Endothelial cell of umbilical vein (primary cell): ENCODE data around the gene UPF1. TPM values are rescaled to one million over a fixed set of nuclear protein-coding genes. Genes with fewer than 3 reads are reported as not detected.

ENCODE experiments used
- BruUV-seq: library from RNA; stranded (reverse); fragments of 400-500 nt; replicated peaks from 2 replicates; lab custom pipeline; 2021; lab: Mats Ljungman, UMichigan
- CTCF ChIA-PET: fragments of 300-600, 350-600 bp; sonication (Branson Sonifier 250); formaldehyde crosslinking; loops from one replicate; lab custom pipeline; 2021; ENCODE audit warnings: antibody characterized with exemption, inconsistent platforms; lab: Charles Lee
- POLR2A ChIA-PET: fragments of 300-600, 350-600 bp; sonication (Branson Sonifier 250); formaldehyde crosslinking; loops from one replicate; lab custom pipeline; 2021; ENCODE audit warnings: antibody characterized with exemption, inconsistent platforms; lab: Charles Lee
- DNase-seq: peaks from one replicate; pipeline ENCODE4 v3.0.0-alpha.2; 2011; ENCODE audit warnings: low read depth, low spot score
- FAIRE-seq: peaks from 2 replicates; lab custom pipeline; 2011; peaks lifted over from hg19 to GRCh38; lab: Jason Lieb, UNC
- H2AFZ ChIP-seq: 2 replicates; pipeline ENCODE4 v1.6.0; 2012; ENCODE audit warnings: low read depth, low read length, control low read depth, inconsistent platforms
- H3K27ac ChIP-seq: 2 replicates; pipeline ENCODE4 v1.5.1; 2011; ENCODE audit warnings: low read depth, mild to moderate bottlenecking, control low read depth, low read length, moderate library complexity; ENCODE audit not compliant: insufficient read depth
- H3K27me3 ChIP-seq, 2 experiments: 2 replicates each; pipeline versions ENCODE4 v1.6.0 to v1.6.1; 2011; ENCODE audit warnings: low read length in 2 of 2, mixed read lengths in 1 of 2; ENCODE audit not compliant: control insufficient read depth in 2 of 2, insufficient read depth in 2 of 2
- H3K36me3 ChIP-seq, 2 experiments: 2 replicates in 1 of 2; 3 replicates in 1 of 2; pipeline ENCODE4 v1.5.1; 2011; ENCODE audit warnings: low read length in 2 of 2, mild to moderate bottlenecking in 1 of 2, moderate library complexity in 1 of 2; ENCODE audit not compliant: control insufficient read depth in 2 of 2, insufficient read depth in 2 of 2; ENCODE audit errors: extremely low read depth in 1 of 2
- H3K4me1 ChIP-seq: 3 replicates; pipeline ENCODE4 v1.5.1; 2011; ENCODE audit warnings: mild to moderate bottlenecking, low read length; ENCODE audit not compliant: control insufficient read depth, insufficient read depth; ENCODE audit errors: extremely low read depth
- H3K4me2 ChIP-seq: 2 replicates; pipeline ENCODE4 v1.6.1; 2011; ENCODE audit warnings: low read length, control low read depth, mixed read lengths; ENCODE audit not compliant: insufficient read depth
- H3K4me3 ChIP-seq, 3 experiments: fragments of 200-600 bp in 1 of 3; sonication (generic), shearing (Covaris generic) in 1 of 3; replicated peaks in 1 of 3; 2 replicates each; pipeline ENCODE4 v1.5.1; 2011 to 2016; ENCODE audit warnings: control low read depth in 3 of 3, low read length in 3 of 3, mild to moderate bottlenecking in 2 of 3, inconsistent platforms in 1 of 3, low read depth in 1 of 3, moderate library complexity in 1 of 3; ENCODE audit not compliant: insufficient read depth in 1 of 3
- H3K79me2 ChIP-seq: 2 replicates; pipeline ENCODE4 v1.6.0; 2012; ENCODE audit warnings: low read length, inconsistent platforms; ENCODE audit not compliant: control insufficient read depth, insufficient read depth
- H3K9ac ChIP-seq: replicated peaks from 2 replicates; pipeline ENCODE3; 2011; ENCODE audit warnings: low read length, control low read depth; ENCODE audit not compliant: insufficient read depth; ENCODE audit errors: extremely low read depth
- H3K9me1 ChIP-seq: replicated peaks from 3 replicates; pipeline ENCODE4 v1.6.0; 2011; ENCODE audit warnings: mild to moderate bottlenecking, low read length; ENCODE audit not compliant: control insufficient read depth, insufficient read depth; ENCODE audit errors: extremely low read depth
- H3K9me3 ChIP-seq: replicated peaks from 2 replicates; pipeline ENCODE4 v1.5.1; 2012; ENCODE audit warnings: low read length, inconsistent platforms; ENCODE audit not compliant: control insufficient read depth, insufficient read depth
- H4K20me1 ChIP-seq: replicated peaks from 2 replicates; pipeline ENCODE3; 2011; ENCODE audit warnings: mild to moderate bottlenecking, low read length; ENCODE audit not compliant: control insufficient read depth, insufficient read depth; ENCODE audit errors: extremely low read depth
- CTCF ChIP-seq, 2 donors: IDR thresholded peaks; 1 replicate in 1 of 2; 2 replicates in 1 of 2; pipeline ENCODE4 v1.5.1; 2011; ENCODE audit warnings: low read length in 2 of 2, mild to moderate bottlenecking in 2 of 2, moderate library complexity in 2 of 2, control low read depth in 1 of 2, inconsistent platforms in 1 of 2, low read depth in 1 of 2; ENCODE audit not compliant: insufficient read depth in 1 of 2; ENCODE audit errors: extremely low read depth in 1 of 2
- FOS ChIP-seq: IDR thresholded peaks from 2 replicates; pipeline ENCODE4 v1.6.1; 2011; ENCODE audit warnings: mild to moderate bottlenecking, low read length, moderate library complexity, borderline replicate concordance; ENCODE audit not compliant: insufficient read depth
- GATA2 ChIP-seq: IDR thresholded peaks from 2 replicates; pipeline ENCODE4 v1.7.0; 2011; ENCODE audit warnings: low read depth, mild to moderate bottlenecking, moderate library complexity, mixed read lengths, low read length; ENCODE audit not compliant: insufficient read length, insufficient read depth
- JUN ChIP-seq: IDR thresholded peaks from 2 replicates; pipeline ENCODE4 v1.6.1; 2011; ENCODE audit warnings: borderline replicate concordance, low read depth; ENCODE audit not compliant: insufficient read length, insufficient read depth
- POLR2AphosphoS5 ChIP-seq: IDR thresholded peaks from 2 replicates; pipeline ENCODE4 v1.6.1; 2012; ENCODE audit warnings: low read depth, mild to moderate bottlenecking, control low read depth, low read length, moderate library complexity; ENCODE audit not compliant: insufficient read depth
- dilution Hi-C: fragments of 300-500 bp; cut with MboI; formaldehyde crosslinking; loops from one replicate; pipeline ENCODE4 v1.15.0; 2019; ENCODE audit warnings: low sequenced_read_pairs; ENCODE audit not compliant: extremely low pct_ligation_motif_present
- intact Hi-C: fragments of 100-400 bp; cut with micrococcal nuclease; formaldehyde crosslinking; loops from one replicate; pipeline ENCODE4 v1.10.0; 2022
- polyA plus RNA-seq, 4 experiments: library from polyadenylated mRNA; depleted of rRNA in 3 of 4; stranded (reverse) in 3 of 4; unstranded in 1 of 4; fragments of >200 nt; gene quantifications; 2 replicates each; pipeline versions ENCODE4 v1.2.1 to v1.2.3, GENCODE V29; 2011 to 2012; ENCODE audit warnings: missing spikeins in 1 of 4
- total RNA-seq: library from RNA; stranded (reverse); gene quantifications from 2 replicates; pipeline ENCODE4 v1.2.3, GENCODE V29; 2021
- TF ChIP-seq, protein P1 (sequence below): IDR thresholded peaks from 2 replicates; pipeline ENCODE4 v1.6.1; 2011; ENCODE audit not compliant: insufficient read depth, insufficient read length

The UPF1 gene
- total and polyA plus RNA-seq, 2 donors (not counting 3 experiments of a cell fraction or from before 2014, with no cell fraction given), result 65.9 to 68.2 TPM

DNA sequence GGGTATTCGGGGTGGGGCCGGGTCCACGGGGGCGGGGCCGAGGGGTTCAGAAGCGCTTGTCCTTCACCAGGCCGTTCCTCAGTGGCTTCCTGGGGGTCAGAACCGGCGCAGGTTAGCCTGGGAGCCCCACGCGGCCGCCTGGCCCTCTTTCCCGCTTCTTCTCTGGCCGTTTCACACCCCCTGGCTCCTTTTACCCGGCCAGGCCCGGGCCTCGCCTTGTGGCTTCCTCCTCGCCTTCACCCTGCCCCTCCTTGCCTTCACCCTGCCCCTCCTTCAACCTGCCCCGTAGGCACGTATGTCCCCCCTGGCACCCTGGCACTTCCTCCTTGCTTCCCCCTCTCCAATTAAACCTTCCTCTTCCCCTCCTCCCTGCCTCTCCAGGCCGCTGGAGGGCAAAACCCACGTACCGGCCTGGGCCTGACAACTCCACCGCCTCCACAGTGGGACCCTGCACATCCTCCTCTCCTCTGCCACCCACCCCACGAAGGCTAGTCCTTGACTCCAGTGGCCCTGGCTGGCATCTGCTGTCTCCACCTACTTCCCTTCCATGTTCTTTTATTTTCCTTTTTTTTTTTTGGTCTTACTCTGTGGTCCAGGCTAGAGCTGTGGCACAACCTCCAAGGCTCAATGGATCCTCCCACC lies 38.9 kb downstream of the UPF1 start:
- Histone ChIP-seq H3K36me3 (peaks cover 8 to 10% of the 10 kb centered on the region in 2 experiments), H3K79me2 (no peaks in the 10 kb centered on the region), H2AFZ (no peak overlapping the region), H3K9ac (no peak overlapping the region), H3K4me3 (no peak overlapping the region), H3K9me3 (no peaks in the 10 kb centered on the region), H3K27me3 (peaks cover 5 to 11% of the 10 kb centered on the region in 2 experiments), H3K4me2 (no peak overlapping the region), H3K9me1 (no peaks in the 10 kb centered on the region), H4K20me1 (no peaks in the 10 kb centered on the region), H3K4me1 (no peaks in the 10 kb centered on the region), H3K27ac (no peak overlapping the region)
- DNase-seq (no peak), FAIRE-seq (no peak)
- intact Hi-C loops, result no loop called here
- no peak for TF ChIP-seq FOS
- TF ChIP-seq, protein P1, sequence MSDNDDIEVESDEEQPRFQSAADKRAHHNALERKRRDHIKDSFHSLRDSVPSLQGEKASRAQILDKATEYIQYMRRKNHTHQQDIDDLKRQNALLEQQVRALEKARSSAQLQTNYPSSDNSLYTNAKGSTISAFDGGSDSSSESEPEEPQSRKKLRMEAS, result no peak
- TF ChIP-seq POLR2AphosphoS5, result no peak
- no peak for TF ChIP-seq JUN
- no peak for TF ChIP-seq GATA2
- no peak for TF ChIP-seq CTCF (IDR thresholded peaks at IDR 0.05; ENCODE audit: extremely low read depth in 1 of 2, insufficient read depth in 1 of 2, low read depth in 1 of 2, low read length in 2 of 2)
- POLR2A ChIA-PET, result no interaction called here
- no TSS peak for BruUV-seq
- dilution Hi-C loops, result no loop called here
- CTCF ChIA-PET, result interaction anchor here (2.0 kb wide), 1 partner anchor 116 kb away, joined by 6 read pairs; no protein-coding TSS in a partner anchor
